AG04450 (cell line): Measurements from ENCODE around the gene PEX14. TPM values are rescaled to one million over a fixed set of nuclear protein-coding genes. Genes with fewer than 3 reads are reported as not detected.

Source experiments
- CTCF ChIA-PET: fragments of 300-600, 350-600 bp; formaldehyde crosslinking; extraction: SDS; loops from one replicate; lab custom pipeline; 2022; ENCODE audit warnings: antibody characterized with exemption, inconsistent platforms; lab: Charles Lee
- POLR2A ChIA-PET: fragments of 350-600 bp; formaldehyde crosslinking; extraction: SDS; loops from one replicate; lab custom pipeline; 2021; ENCODE audit warnings: antibody characterized with exemption, inconsistent platforms; lab: Yijun Ruan, JAX
- DNase-seq: peaks from one replicate; pipeline ENCODE4 v3.0.0-alpha.2; 2011; ENCODE audit warnings: low read depth, low spot score
- H3K27ac ChIP-seq: one replicate; pipeline ENCODE4 v1.5.1; 2012; ENCODE audit warnings: low read depth, low read length, control low read depth
- H3K27me3 ChIP-seq: one replicate; pipeline ENCODE4 v1.6.0; 2012; ENCODE audit warnings: low read length; ENCODE audit not compliant: control insufficient read depth, insufficient read depth
- H3K4me3 ChIP-seq: 2 replicates; pipeline ENCODE4 v1.5.1; 2011; ENCODE audit warnings: mild to moderate bottlenecking, low read depth, low read length, control low read depth
- H3K9me3 ChIP-seq: 2 replicates; pipeline ENCODE4 v1.5.1; 2012; ENCODE audit warnings: low read length; ENCODE audit not compliant: control insufficient read depth, insufficient read depth
- polyA plus RNA-seq: library from polyadenylated mRNA; depleted of rRNA; stranded (reverse); fragments of >200 nt; gene quantifications from 2 replicates; pipeline ENCODE4 v1.2.3, GENCODE V29; 2011
- TF ChIP-seq, protein P1 (sequence below): IDR thresholded peaks from 2 replicates; pipeline ENCODE4 v1.5.1; 2011; ENCODE audit warnings: low read depth, low read length, control low read depth, inconsistent platforms

Gene PEX14
- polyA plus RNA-seq, 1 experiment = 6.6 TPM

DNA sequence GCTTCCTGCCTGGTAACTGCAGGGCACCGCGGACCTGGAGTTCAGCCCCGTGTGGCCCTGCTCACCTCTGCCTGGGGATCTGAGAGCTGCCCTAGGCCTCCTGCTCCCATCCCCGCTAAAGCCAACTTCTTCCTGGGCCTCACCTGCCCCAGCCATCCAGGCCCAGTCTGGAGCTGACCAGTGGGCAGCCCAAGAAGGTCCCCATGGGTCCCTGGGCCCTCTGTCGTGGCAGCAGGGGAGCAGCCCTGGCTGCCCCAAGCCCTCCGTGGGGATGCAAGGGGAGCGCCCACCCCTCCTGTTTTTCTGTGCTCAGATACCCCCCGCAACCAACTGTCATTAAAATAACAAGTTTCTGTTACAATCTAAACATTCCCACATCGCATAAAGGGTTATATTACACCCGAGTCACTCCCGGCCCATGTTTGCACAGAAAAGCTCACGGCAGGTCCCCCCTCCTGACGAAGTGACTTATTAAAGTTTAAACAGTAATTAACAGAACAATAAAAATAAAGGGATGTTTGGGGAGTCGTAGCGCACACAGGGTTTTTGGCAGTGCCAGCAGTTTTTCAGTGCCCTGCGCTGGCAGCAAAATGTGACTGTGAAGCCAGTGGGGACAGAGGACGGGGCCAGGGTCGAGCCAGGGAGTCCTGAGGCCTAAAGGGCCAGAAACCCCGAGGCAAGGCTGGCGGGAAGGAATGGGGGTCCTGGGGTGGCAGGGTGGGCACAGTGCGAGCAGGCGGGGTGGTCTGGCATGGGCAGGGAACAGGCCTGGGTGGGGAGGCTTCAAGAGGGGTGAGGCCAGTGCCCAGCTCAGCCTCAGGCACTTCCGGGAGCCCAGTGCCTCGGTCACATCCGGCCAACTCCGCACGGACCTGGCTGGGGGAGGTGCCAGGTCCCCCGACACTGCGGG lies 200.2 kb downstream of the PEX14 start:
- TF ChIP-seq, protein P1, sequence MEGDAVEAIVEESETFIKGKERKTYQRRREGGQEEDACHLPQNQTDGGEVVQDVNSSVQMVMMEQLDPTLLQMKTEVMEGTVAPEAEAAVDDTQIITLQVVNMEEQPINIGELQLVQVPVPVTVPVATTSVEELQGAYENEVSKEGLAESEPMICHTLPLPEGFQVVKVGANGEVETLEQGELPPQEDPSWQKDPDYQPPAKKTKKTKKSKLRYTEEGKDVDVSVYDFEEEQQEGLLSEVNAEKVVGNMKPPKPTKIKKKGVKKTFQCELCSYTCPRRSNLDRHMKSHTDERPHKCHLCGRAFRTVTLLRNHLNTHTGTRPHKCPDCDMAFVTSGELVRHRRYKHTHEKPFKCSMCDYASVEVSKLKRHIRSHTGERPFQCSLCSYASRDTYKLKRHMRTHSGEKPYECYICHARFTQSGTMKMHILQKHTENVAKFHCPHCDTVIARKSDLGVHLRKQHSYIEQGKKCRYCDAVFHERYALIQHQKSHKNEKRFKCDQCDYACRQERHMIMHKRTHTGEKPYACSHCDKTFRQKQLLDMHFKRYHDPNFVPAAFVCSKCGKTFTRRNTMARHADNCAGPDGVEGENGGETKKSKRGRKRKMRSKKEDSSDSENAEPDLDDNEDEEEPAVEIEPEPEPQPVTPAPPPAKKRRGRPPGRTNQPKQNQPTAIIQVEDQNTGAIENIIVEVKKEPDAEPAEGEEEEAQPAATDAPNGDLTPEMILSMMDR = no peak
- Histone ChIP-seq H3K27me3 (peaks cover 20% of the 10 kb centered on the region), H3K4me3 (no peak overlapping the region), H3K9me3 (no peaks in the 10 kb centered on the region), H3K27ac (no peak overlapping the region)
- CTCF ChIA-PET = no interaction called here
- no peak for DNase-seq
- POLR2A ChIA-PET = interaction anchor here (0.7 kb wide), 1 partner anchor 180 kb away, joined by 3 read pairs; no protein-coding TSS in a partner anchor

DNA sequence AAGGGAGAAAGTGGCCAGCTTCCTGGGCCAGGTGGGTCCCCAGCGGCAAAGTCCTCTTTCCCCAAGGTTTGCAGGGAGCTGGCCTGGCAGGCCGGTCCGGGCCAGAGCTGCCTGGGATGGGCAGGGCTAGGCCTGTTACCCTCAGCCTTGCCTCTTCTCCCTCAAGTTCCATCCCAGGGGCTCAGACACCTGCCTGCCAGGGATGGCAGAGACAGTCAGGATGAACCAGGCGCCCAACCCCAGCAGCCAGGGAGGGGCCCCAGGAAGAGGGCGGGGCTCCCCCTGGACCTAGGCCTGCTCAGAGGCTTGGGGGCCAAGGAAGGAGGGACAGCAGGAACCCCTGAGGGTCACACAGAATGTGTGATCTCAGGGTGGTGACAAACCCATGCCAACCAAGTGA lies 201.1 kb downstream of the PEX14 start:
- Histone ChIP-seq H3K9me3 (no peaks in the 10 kb centered on the region), H3K27ac (no peak overlapping the region), H3K27me3 (peaks cover 15% of the 10 kb centered on the region), H3K4me3 (no peak overlapping the region)
- TF ChIP-seq, protein P1 = no peak
- POLR2A ChIA-PET = no interaction called here
- DNase-seq = no peak
- CTCF ChIA-PET = no interaction called here

DNA sequence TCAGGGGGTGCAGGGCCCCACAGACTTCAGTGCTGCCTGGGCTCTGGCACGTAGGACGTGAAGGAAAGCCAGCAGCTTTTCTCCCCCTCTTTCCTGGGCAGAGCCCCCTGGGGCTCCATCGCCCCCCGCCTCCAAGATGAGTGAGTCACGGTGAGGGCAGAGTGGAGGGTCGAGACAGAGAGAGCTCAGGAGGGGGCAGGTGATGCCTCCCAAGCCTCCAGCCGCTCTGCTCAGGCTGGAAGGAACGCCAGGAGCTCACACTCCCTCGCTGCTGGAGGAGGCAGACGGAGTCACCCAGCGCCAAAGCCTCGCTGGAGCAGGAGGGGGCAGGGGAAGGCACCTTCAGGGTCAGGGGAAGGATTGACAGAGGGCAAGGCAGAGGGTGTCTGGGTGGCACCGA lies 202.2 kb downstream of the PEX14 start:
- Histone ChIP-seq H3K27ac (no peak overlapping the region), H3K27me3 (peaks cover 12% of the 10 kb centered on the region), H3K4me3 (no peak overlapping the region), H3K9me3 (no peaks in the 10 kb centered on the region)
- no peak for DNase-seq
- TF ChIP-seq, protein P1 = no peak
- CTCF ChIA-PET = no interaction called here
- POLR2A ChIA-PET = no interaction called here

DNA sequence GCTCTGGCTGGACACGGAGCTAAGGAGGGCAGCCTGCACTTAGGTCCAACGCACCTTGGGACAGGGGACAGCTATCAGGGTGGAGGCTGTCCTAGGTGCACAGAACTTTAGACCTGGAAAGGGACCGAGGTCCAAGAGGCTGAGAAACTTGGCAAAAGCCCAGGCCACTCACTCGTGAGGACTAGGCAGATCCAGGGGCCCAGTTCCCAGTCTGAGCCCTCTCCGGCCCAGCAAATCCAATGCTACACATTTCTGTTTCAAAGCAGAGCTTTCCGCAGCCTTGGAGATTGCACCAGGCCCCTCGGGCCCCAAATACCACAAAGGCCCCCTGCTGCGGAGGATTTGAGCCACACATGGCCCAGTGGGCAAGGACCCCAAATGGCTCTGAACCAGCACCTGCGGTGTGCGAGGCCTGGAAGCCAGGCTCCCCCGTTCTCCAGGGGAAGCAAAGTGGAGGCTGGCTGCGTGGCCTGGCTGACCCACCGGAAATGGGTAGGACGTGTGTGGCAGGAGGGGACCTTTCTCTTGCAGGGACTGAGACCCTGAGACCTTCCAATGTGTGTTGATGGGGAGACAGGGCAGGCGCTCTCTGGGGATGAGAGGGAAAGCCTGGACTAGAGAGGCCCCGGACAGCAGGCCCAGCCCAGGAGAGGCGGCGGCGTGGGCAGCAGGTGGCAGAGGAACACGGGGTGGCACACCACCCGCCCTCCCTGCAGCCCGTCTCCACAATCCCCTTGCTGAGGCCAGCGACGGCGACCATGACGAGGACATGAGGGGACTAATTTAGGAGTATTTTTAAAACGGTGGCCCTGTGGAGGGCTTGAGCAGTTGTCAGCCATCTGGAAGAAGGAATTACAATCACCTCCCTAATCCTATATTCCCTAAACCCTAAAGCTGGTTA lies 203.0 kb downstream of the PEX14 start:
- no peak overlapping the region for H3K27ac ChIP-seq
- ChIA-PET CTCF (no interaction called here), POLR2A (no interaction called here)
- peaks cover 14% of the 10 kb centered on the region for H3K27me3 ChIP-seq
- no peak for DNase-seq
- no peak overlapping the region for H3K4me3 ChIP-seq
- H3K9me3 ChIP-seq = no peaks in the 10 kb centered on the region
- TF ChIP-seq, protein P1 = no peak
